ENCODE data around the gene CA5A.

Gene CA5A

DNA sequence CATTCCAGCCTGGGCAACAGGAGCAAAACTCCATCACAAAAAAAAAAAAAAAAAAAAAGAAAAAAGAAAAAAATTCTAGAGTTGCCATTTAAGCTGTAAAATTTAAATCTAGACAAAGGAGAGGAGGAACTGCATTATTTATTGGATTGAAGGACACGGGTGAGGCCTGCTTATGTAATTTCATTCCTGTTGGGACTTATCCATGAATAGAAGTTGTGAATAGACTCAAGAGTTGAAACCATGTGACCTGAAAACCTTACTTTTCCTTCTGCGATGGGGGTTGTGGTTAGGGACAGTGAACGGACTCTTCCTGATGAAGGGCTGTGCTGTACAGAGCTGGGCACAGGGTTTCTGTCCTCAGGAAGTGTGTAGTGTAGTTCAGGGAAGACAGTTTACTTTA, 37.4 kb upstream of the CA5A start:
- in situ Hi-C loops (cut with HindIII; ENCODE audit: low pct_unique_long_range_greater_than_20kb, low sequenced_read_pairs), result no loop called here
- TF ChIP-seq JUND (IDR thresholded peaks at IDR 0.05; ENCODE audit: low read depth), result no peak

DNA sequence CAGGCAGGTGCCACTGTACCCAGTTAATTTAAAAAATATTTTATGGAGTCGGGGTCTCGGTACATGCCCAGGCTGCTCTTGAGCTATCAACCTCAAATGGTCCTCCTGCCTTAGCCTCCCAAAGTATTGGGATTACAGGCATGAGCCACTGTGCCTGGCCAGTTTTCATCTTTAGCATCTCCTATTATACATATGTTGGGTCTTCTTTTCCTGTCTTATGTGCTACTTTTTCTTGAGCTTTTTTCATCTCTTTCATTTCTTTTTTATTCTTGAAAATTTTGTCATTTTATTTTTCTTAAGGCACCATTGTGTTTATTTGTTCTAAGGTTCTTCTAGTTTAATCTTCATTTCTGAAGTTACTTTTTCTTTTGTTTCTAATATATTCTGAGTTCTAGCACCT, 35.6 kb upstream of the CA5A start:
- no peak for TF ChIP-seq JUND (IDR thresholded peaks at IDR 0.05; ENCODE audit: low read depth)
- DNase-seq (ENCODE audit: low read depth in 1 of 2, low spot score in 1 of 2), result no peak

More for the DNA sequence above, 37.4 kb upstream of the CA5A start:
- no peak for DNase-seq (ENCODE audit: low read depth in 1 of 2, low spot score in 1 of 2)

DNA sequence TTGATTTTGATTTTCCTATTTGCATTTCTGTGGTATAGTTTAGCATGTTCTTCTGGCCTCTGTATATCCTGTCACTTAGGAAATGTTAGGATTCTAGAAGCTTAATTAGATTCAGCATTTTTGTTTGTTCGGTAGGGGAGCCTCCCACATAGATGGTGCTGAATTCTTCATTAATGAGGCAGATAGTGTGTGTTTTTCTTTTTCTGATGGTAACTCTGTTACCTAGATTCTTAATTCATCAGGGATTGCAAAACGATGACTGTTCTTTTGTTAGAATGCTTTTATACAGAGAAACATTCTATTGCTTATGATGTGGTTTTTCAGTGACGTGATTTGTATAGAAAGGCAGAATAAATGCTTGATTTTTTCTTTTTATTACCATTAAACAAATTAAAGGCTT, 33.9 kb upstream of the CA5A start:
- in situ Hi-C loops (cut with HindIII; ENCODE audit: low pct_unique_long_range_greater_than_20kb, low sequenced_read_pairs), result no loop called here
- DNase-seq (ENCODE audit: low read depth in 1 of 2, low spot score in 1 of 2), result no peak
- TF ChIP-seq JUND (IDR thresholded peaks at IDR 0.05; ENCODE audit: low read depth), result no peak

More for the DNA sequence above, 35.6 kb upstream of the CA5A start:
- in situ Hi-C loops (cut with HindIII; ENCODE audit: low pct_unique_long_range_greater_than_20kb, low sequenced_read_pairs), result no loop called here

DNA sequence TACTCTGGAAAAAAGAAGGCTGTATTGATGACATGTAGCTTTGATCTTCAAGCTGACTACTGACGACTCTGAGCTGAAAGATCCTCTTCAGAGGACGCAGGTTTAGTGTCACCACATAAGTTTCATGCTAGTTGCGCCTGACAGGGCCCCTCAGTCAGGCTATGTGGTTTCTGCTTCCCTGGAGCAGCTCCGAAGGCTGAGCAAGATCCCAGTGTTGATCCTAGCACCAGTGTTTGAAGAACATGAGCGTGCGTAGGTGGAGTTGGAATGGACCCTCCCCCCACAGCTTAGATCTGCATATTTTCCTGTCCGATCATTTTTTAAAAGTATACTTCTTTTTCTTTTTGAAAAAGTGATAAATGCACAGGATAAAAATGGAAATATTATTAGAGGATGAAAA, 32.2 kb upstream of the CA5A start:
- DNase-seq (ENCODE audit: low read depth in 1 of 2, low spot score in 1 of 2), result peak; percentile 38 to 50
- TF ChIP-seq JUND (IDR thresholded peaks at IDR 0.05; ENCODE audit: low read depth), result no peak
- in situ Hi-C loops (cut with HindIII; ENCODE audit: low pct_unique_long_range_greater_than_20kb, low sequenced_read_pairs), result no loop called here

DNA sequence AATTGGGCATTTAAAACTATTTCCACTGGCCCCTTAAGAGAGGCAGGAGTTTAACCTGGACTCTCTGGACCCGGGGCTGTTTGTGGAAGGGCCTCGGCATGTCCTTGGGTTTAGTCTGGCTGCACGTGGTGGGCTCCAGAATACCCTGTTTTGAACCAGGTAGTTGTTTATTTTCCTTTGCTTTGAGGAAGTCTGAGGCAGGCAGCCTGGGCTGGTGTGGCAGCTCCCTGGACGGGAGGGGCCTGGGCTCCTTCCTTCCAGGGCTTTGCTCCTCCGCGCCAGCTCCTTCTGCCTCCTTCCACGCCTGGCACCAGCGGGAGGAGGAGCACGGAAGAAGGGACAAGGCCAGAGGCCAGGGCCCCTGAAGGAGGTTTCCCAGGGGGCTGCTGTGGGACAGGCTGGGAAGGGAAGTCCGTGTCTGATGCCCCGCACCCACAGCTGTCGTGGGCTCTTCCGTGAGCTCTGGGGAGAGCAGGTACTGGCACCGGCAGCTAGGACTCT, 30.4 kb upstream of the CA5A start:
- in situ Hi-C loops (cut with HindIII; ENCODE audit: low pct_unique_long_range_greater_than_20kb, low sequenced_read_pairs), result no loop called here
- no peak for TF ChIP-seq JUND (IDR thresholded peaks at IDR 0.05; ENCODE audit: low read depth)
- DNase-seq (ENCODE audit: low read depth in 1 of 2, low spot score in 1 of 2), result peak; percentile 49 to 76

DNA sequence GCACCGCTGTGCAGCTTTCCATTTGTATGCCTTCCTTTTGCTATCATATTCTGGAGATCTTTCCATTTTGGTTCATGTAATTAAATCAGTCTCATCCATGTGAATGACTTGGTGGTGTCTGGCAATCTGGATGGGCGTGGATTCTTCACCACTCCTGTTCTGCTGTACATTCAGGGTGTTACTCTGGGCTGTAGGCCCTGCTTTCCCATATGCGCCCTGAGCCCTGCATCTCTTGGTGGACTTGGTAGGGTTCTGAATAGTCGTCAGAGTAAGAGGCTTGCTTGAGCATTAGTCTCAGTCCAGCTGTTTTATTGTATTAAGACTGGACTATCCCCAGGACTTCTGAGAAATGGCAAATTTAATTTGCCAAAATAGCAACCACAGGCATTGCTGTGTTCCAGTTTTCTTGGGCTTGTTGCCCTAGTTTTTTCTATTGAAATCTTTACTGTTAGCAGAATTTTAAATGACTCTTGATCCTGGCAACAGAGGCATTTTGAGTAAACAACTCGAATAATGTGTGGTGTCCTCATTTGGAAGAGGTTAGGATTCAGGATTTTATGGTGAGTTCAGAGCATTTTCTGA, 29.8 kb upstream of the CA5A start:
- no peak for TF ChIP-seq JUND (IDR thresholded peaks at IDR 0.05; ENCODE audit: low read depth)
- in situ Hi-C loops (cut with HindIII; ENCODE audit: low pct_unique_long_range_greater_than_20kb, low sequenced_read_pairs), result no loop called here
- DNase-seq (ENCODE audit: low read depth in 1 of 2, low spot score in 1 of 2), result no peak

DNA sequence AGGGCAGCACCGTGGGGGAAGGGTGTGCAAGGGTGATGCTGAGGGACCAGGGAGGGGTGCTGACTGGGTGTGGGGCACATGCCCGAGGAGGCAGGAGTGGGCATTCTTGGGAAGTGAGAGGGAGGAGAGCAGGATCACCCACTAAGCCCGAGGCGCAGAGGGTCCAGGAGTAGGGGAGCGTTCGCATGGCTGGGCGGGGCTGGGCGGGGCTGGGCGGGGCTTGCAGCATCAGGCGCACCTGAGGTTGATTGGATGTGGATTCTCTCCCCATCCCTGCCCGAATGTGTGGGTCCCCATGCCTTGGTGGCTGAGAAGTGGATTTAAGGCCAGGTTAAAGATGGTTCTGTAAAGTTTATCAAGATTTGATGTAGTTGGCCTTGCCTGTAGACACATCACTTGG, 29.1 kb upstream of the CA5A start:
- TF ChIP-seq JUND (IDR thresholded peaks at IDR 0.05; ENCODE audit: low read depth), result no peak
- in situ Hi-C loops (cut with HindIII; ENCODE audit: low pct_unique_long_range_greater_than_20kb, low sequenced_read_pairs), result no loop called here
- no peak for DNase-seq (ENCODE audit: low read depth in 1 of 2, low spot score in 1 of 2)

DNA sequence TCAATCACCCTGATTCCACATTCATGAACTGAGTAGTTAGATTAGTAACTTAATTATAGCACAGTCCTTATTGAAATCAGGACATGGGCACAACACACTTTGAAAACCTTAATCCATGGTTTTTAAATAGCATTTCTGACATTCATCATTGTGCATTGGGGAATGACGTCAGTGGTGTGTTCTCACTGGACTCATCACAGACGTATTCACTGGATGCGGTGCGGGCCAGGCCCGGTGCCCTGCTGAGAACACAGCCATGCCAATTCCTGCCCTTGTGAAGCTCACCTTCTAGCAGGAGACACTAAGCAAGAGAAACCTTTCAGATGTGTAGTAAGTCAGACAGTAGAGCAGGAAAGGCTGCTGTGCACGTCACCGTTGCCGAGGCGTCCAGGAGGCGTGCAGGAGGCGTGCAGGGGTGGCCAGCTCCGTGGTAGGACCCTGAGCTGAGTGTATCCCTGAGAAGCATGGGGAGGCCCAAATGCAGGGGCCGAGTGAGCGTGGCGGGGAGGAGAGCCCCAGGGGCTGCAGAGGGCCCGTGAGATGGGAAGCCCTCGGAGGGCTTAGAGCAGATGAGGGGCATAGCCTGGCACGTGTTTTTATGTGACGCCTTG, 27.8 kb upstream of the CA5A start:
- TF ChIP-seq JUND (IDR thresholded peaks at IDR 0.05; ENCODE audit: low read depth), result no peak
- no peak for DNase-seq (ENCODE audit: low read depth in 1 of 2, low spot score in 1 of 2)
- in situ Hi-C loops (cut with HindIII; ENCODE audit: low pct_unique_long_range_greater_than_20kb, low sequenced_read_pairs), result no loop called here

DNA sequence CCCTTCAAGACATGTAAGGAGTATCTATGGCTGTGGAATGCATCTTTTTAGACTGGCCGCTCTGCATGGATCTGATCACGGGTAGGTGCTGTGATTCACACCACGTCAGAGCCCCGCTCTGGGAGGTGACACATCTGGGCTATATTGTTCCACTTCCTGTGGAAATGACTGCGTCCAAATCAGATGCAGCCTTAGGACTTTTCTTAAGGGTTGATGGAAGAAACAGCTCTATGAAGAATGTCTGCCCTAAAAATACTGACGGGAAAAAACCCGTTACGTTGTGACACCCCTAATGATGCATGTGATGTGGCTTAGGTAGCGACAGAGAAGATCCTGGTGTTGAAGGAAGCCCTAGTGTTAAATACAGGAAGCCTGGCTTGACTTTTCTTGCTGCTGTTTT, 27.1 kb upstream of the CA5A start:
- in situ Hi-C loops (cut with HindIII; ENCODE audit: low pct_unique_long_range_greater_than_20kb, low sequenced_read_pairs), result no loop called here
- no peak for DNase-seq (ENCODE audit: low read depth in 1 of 2, low spot score in 1 of 2)
- TF ChIP-seq JUND (IDR thresholded peaks at IDR 0.05; ENCODE audit: low read depth), result no peak

DNA sequence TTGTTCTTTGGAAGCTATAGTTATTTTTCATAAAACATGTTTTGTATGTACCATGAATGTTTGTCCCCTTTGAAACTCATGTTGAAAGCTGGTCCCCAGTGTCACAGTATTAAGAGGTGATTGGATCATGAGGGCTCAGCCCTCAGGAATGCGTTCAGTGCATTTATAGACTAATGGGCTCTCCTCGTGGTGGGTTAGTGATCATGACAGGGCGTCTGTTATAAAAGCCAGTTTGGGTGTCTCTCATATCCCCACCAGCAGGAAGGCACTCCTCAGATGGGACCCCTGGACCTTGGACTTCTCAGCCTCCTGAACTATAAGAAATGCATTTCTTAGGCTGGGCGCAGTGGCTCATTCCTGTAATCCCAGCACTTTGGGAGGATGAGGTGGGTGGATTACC, 25.3 kb upstream of the CA5A start:
- DNase-seq (ENCODE audit: low read depth in 1 of 2, low spot score in 1 of 2), result no peak
- no peak for TF ChIP-seq JUND (IDR thresholded peaks at IDR 0.05; ENCODE audit: low read depth)
- in situ Hi-C loops (cut with HindIII; ENCODE audit: low pct_unique_long_range_greater_than_20kb, low sequenced_read_pairs), result no loop called here

DNA sequence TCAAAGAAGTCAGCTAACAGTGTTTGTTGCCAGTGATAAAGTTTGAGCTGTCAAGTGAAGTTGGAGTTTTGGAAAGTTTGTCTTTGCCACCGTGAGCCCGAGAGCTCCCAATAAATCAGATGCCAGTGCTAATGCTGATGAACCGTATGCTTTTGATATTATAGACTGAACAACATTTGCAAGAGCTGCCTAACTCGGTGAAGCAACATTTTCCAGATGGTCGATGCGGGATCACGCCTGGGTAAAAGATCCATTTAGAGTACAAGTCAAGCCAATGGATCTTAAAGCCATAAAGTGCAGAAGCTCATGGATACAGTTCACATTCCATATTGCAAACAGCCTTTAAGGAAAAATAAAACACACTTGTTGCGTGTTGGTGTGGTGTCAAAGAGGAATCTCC, 24.5 kb upstream of the CA5A start:
- DNase-seq (ENCODE audit: low read depth in 1 of 2, low spot score in 1 of 2), result no peak
- no peak for TF ChIP-seq JUND (IDR thresholded peaks at IDR 0.05; ENCODE audit: low read depth)
- in situ Hi-C loops (cut with HindIII; ENCODE audit: low pct_unique_long_range_greater_than_20kb, low sequenced_read_pairs), result no loop called here

DNA sequence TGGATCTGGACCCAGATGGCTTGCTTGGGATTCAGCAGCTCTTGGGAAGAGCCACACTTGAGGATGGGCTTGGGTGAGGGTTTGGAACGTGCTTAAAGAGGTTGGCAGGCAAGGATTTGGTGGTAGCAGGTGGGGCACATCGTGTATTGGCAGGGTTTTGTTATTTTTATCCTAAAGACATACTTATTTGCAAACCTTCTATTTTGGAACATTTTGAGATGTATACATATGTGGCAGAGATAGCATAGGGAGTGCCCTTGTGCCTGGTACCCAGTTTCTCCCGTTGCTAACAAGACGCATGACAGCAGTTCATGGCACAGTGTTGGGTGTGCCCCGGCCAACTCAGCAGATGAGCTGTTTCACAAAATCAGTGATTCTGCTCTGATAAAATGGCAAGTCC, 24.0 kb upstream of the CA5A start:
- in situ Hi-C loops (cut with HindIII; ENCODE audit: low pct_unique_long_range_greater_than_20kb, low sequenced_read_pairs), result no loop called here
- no peak for DNase-seq (ENCODE audit: low read depth in 1 of 2, low spot score in 1 of 2)
- TF ChIP-seq JUND (IDR thresholded peaks at IDR 0.05; ENCODE audit: low read depth), result no peak

DNA sequence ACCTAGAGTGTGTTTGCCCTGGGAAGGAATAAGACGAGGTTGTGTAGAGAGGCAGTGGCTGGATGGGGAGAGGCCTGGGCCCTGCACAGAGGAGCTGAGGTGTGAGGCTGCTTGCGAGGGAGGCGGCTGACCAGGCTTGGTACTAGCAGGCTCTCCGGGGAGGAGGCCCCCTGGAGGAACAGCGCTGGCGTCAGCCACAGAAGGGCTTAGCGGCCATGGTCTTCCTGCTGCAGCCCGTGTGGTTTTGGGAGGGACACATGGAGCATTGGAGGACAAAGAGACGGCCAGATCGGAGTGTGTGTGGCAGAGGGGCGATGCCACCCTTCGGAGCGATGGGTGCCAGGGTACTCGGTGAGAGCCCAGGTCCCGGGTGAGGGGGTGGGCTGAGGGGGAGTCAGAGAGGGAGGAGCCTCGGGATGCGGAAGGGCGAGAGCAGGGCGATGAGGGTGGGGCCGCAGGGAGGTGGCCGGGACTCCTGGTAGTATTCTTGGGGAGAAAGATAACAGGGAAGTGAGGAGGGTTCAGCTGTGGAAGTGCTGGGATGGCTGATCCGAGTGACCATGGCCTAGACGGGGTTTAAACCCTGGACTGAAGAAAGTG, 23.2 kb upstream of the CA5A start:
- DNase-seq (ENCODE audit: low read depth in 1 of 2, low spot score in 1 of 2), result no peak
- no peak for TF ChIP-seq JUND (IDR thresholded peaks at IDR 0.05; ENCODE audit: low read depth)
- in situ Hi-C loops (cut with HindIII; ENCODE audit: low pct_unique_long_range_greater_than_20kb, low sequenced_read_pairs), result no loop called here
